G401 (cell line): ENCODE measurements around the gene NYAP1. TPM values are rescaled to one million over a fixed set of nuclear protein-coding genes. Genes with fewer than 3 reads are reported as not detected.
"Not testable (repeated sequence)": the region's sequence is repeated elsewhere in the genome, so short reads cannot be mapped to it uniquely, and the experiment has no call there.

ENCODE experiments used
- DNase-seq: peaks from one replicate; pipeline ENCODE4 v3.0.0-alpha.2; 2015; ENCODE audit warnings: low spot score
- in situ Hi-C: cut with HindIII; loops from 2 replicates; pipeline ENCODE4 v1.10.0; 2016; ENCODE audit warnings: low sequenced_read_pairs, mixed read lengths
- total RNA-seq: library from RNA; depleted of rRNA; stranded (reverse); fragments of >200 nt; shearing (Covaris generic); gene quantifications from 2 replicates; pipeline ENCODE4 v1.2.3, GENCODE V29; 2014; rRNA removed

The NYAP1 gene
- total RNA-seq, 1 experiment from 2014 or later: 17.3 TPM

GRCh38 chr7:100536695-100537094, 53.0 kb downstream of the NYAP1 start:
- DNase-seq, in situ Hi-C loops: not testable (repeated sequence)

GRCh38 chr7:100538348-100538653, 54.6 kb downstream of the NYAP1 start:
- in situ Hi-C loops: no loop called here
- no peak for DNase-seq

- DNase-seq: peak; percentile 100
- in situ Hi-C loops: no loop called here
Observed at GRCh38 chr7:100538654-100539435, 55.1 kb downstream of the NYAP1 start, which contains the start of gene AGFG2. Gene AGFG2 (plus strand): TSS chr7:100539203. CDS start chr7:100539347, 144 bp downstream.

GRCh38 chr7:100539436-100540006, 55.8 kb downstream of the NYAP1 start:
- in situ Hi-C loops: no loop called here

GRCh38 chr7:100540073-100540723, 56.5 kb downstream of the NYAP1 start:
- DNase-seq: no peak
- in situ Hi-C loops: no loop called here

More at GRCh38 chr7:100539436-100540006, 55.8 kb downstream of the NYAP1 start:
- no peak for DNase-seq

- DNase-seq: not testable (repeated sequence)
Observed at GRCh38 chr7:100541309-100541708, 57.6 kb downstream of the NYAP1 start.

GRCh38 chr7:100543586-100543985, 59.9 kb downstream of the NYAP1 start:
- in situ Hi-C loops: no loop called here
- DNase-seq: peak; percentile 68

More at GRCh38 chr7:100541309-100541708, 57.6 kb downstream of the NYAP1 start:
- in situ Hi-C loops: not testable (repeated sequence)

GRCh38 chr7:100544386-100544785, 60.7 kb downstream of the NYAP1 start:
- in situ Hi-C loops: no loop called here

More at GRCh38 chr7:100544386-100544785, 60.7 kb downstream of the NYAP1 start:
- DNase-seq: peak; percentile 39

Other genes with a start within 250 kb of the NYAP1 start
- gene SPDYE3, start 176.2 kb upstream of the NYAP1 start, total RNA-seq: not detected in 2 replicates
- gene PILRB, start 125.8 kb upstream of the NYAP1 start, total RNA-seq: 14.7 and 21.5 TPM in 2 replicates
- gene PILRA, start 110.4 kb upstream of the NYAP1 start, total RNA-seq: 1.6 TPM in 1 of 2 replicates, not detected in the other
- gene ZCWPW1, start 55.2 kb upstream of the NYAP1 start, total RNA-seq: 0.54 and 0.62 TPM in 2 replicates
- gene MEPCE, start 54.1 kb upstream of the NYAP1 start, total RNA-seq: 42.5 and 57.7 TPM in 2 replicates
- 56.1 and 59.4 TPM in 2 replicates for gene PPP1R35, start 47.4 kb upstream of the NYAP1 start, total RNA-seq
- not detected in 2 replicates for gene SPACDR, start 19.7 kb upstream of the NYAP1 start, total RNA-seq
- gene TSC22D4, start 4.7 kb upstream of the NYAP1 start, total RNA-seq: 80.1 and 118 TPM in 2 replicates
- 42.3 and 47.0 TPM in 2 replicates for gene AGFG2, start 55.3 kb downstream of the NYAP1 start, total RNA-seq
- gene SAP25, start 90.0 kb downstream of the NYAP1 start, total RNA-seq: not detected in 2 replicates
- gene LRCH4, start 102.2 kb downstream of the NYAP1 start, total RNA-seq: 6.5 and 12.1 TPM in 2 replicates
- gene FBXO24, start 102.4 kb downstream of the NYAP1 start, total RNA-seq: 0.78 TPM in 1 of 2 replicates, not detected in the other
- 72.9 and 82.8 TPM in 2 replicates for gene PCOLCE, start 118.4 kb downstream of the NYAP1 start, total RNA-seq
- 12.9 and 52.9 TPM in 2 replicates for gene MOSPD3, start 128.6 kb downstream of the NYAP1 start, total RNA-seq
- gene TFR2, start 157.6 kb downstream of the NYAP1 start, total RNA-seq: 1.1 and 1.7 TPM in 2 replicates
- gene ACTL6B, start 172.5 kb downstream of the NYAP1 start, total RNA-seq: 0.14 TPM in 1 of 2 replicates, not detected in the other
- gene GNB2, start 189.8 kb downstream of the NYAP1 start, total RNA-seq: 232 and 241 TPM in 2 replicates
- gene GIGYF1, start 210.3 kb downstream of the NYAP1 start, total RNA-seq: 20.6 and 28.1 TPM in 2 replicates
- gene POP7, start 222.2 kb downstream of the NYAP1 start, total RNA-seq: 116 and 136 TPM in 2 replicates
- gene EPO, start 236.5 kb downstream of the NYAP1 start, total RNA-seq: not detected in 2 replicates
- not detected in 2 replicates for gene ZAN, start 249.7 kb downstream of the NYAP1 start, total RNA-seq